Activated CD4-positive, alpha-beta T cell treated with anti-CD3 and anti-CD28 coated beads, Interleukin-2, amount 10 ng/mL, durations not matched to agents 24 days and 14 days (primary cell): ENCODE results near the gene CYP2A13. TPM values are rescaled to one million over a fixed set of nuclear protein-coding genes. Genes with fewer than 3 reads are reported as not detected.
"Not testable (repeated sequence)": the region's sequence is repeated elsewhere in the genome, so short reads cannot be mapped to it uniquely, and the experiment has no call there.

Source experiments
- DNase-seq: peaks from one replicate; pipeline ENCODE4 v3.0.0; 2022
- H3K27ac Mint-ChIP-seq: one replicate; pipeline ENCODE4 v1.8.0; 2022; ENCODE audit warnings: mild to moderate bottlenecking, mixed read lengths
- H3K27me3 Mint-ChIP-seq: one replicate; pipeline ENCODE4 v1.8.0; 2022; ENCODE audit warnings: mixed read lengths
- H3K36me3 Mint-ChIP-seq: one replicate; pipeline ENCODE4 v1.8.0; 2022; ENCODE audit warnings: low read depth, mild to moderate bottlenecking, mixed read lengths
- H3K4me1 Mint-ChIP-seq: one replicate; pipeline ENCODE4 v1.8.0; 2021; ENCODE audit warnings: mixed read lengths
- H3K4me3 Mint-ChIP-seq: one replicate; pipeline ENCODE4 v1.8.0; 2022; ENCODE audit warnings: mild to moderate bottlenecking, moderate library complexity, mixed read lengths
- H3K9me3 Mint-ChIP-seq: one replicate; pipeline ENCODE4 v1.8.0; 2021; ENCODE audit warnings: mixed read lengths
- intact Hi-C: fragments of 100-400 bp; cut with micrococcal nuclease; formaldehyde crosslinking; loops from one replicate; pipeline ENCODE4 v1.15.1; 2023
- total RNA-seq: library from RNA; stranded (reverse); gene quantifications from 2 replicates; pipeline ENCODE4 v1.2.3, GENCODE V29; 2022

Gene CYP2A13, protein sequence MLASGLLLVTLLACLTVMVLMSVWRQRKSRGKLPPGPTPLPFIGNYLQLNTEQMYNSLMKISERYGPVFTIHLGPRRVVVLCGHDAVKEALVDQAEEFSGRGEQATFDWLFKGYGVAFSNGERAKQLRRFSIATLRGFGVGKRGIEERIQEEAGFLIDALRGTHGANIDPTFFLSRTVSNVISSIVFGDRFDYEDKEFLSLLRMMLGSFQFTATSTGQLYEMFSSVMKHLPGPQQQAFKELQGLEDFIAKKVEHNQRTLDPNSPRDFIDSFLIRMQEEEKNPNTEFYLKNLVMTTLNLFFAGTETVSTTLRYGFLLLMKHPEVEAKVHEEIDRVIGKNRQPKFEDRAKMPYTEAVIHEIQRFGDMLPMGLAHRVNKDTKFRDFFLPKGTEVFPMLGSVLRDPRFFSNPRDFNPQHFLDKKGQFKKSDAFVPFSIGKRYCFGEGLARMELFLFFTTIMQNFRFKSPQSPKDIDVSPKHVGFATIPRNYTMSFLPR
- not detected in 2 replicates for total RNA-seq

DNA sequence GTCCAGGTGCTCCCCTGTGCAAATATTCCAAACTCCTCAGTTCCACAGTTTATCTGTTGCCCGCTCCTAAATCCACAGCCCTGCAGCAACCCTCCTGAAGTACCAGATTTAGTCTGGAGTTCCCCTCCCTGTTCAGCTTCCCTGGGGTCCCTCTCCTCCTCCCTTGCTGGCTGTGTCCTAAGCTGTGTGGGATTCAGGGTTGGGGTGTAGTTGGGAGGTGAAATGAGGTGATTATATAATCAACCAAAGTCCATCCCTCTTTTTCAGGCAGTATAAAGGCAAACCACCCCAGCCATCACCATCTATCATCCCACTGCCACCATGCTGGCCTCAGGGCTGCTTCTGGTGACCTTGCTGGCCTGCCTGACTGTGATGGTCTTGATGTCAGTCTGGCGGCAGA is at the start of gene CYP2A13:
Gene CYP2A13, plus strand, starts transcription at position 301 of the 400 bp plus-strand sequence. Its CDS starts 21 bp downstream, at position 322.
- intact Hi-C loops = no loop called here

DNA sequence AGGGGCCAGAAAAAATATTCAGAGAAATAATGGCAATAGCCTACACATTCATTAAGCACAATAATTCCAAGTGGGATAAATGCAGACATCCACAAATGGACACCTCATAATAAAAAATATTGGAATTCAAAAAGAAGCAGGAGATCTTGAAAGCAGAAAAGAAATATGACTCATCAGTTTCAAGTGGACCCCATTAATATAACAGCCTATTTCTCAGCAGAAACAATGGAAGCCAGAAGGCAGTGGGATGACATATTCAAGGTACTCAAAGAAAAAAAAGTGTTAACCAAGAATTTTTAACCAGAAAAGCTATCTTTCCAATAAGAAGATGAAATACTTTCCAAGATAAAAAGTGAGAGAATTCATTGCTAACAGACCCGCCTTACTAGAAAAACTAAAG is 48.4 kb upstream of the CYP2A13 start:
- no peak for DNase-seq
- Mint-ChIP-seq H3K27ac (no peak overlapping the region), H3K9me3 (no peaks in the 10 kb centered on the region), H3K4me3 (no peak overlapping the region), H3K4me1 (no peaks in the 10 kb centered on the region), H3K36me3 (no peaks in the 10 kb centered on the region), H3K27me3 (peaks cover 26% of the 10 kb centered on the region)
- intact Hi-C loops = no loop called here

More for the DNA sequence above, at the start of gene CYP2A13:
- H3K27me3 Mint-ChIP-seq = peaks cover 56% of the 10 kb centered on the region
- H3K4me1 Mint-ChIP-seq = no peaks in the 10 kb centered on the region
- H3K4me3 Mint-ChIP-seq = no peak within 1 kb of the TSS
- no peaks in the 10 kb centered on the region for H3K9me3 Mint-ChIP-seq
- H3K36me3 Mint-ChIP-seq = no peaks in the 10 kb centered on the region
- no peak within 1 kb of the TSS for H3K27ac Mint-ChIP-seq
- no peak for DNase-seq

DNA sequence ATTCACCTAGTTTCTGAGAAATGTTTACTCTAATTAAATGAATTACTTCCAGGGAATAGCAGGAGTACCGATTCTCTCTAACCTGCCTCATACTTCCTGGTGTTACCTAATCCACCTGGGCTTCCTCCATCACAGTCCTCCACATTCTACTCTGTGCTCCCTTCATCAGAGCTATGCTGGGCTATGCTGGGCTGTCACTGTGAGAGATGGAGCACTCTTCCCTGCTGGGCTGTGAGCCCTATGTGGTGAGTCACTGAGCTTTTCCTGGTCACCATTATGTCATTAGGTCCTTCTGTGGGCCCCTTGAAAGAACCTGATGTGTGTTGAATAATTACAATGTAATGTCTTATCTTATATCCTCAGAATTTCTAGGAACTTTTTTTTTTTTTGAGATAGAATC is 43.2 kb upstream of the CYP2A13 start:
- H3K4me1 Mint-ChIP-seq, H3K9me3 Mint-ChIP-seq, H3K27ac Mint-ChIP-seq, H3K36me3 Mint-ChIP-seq, intact Hi-C loops, H3K4me3 Mint-ChIP-seq, DNase-seq: not testable (repeated sequence)
- H3K27me3 Mint-ChIP-seq = peaks cover 13% of the 10 kb centered on the region

DNA sequence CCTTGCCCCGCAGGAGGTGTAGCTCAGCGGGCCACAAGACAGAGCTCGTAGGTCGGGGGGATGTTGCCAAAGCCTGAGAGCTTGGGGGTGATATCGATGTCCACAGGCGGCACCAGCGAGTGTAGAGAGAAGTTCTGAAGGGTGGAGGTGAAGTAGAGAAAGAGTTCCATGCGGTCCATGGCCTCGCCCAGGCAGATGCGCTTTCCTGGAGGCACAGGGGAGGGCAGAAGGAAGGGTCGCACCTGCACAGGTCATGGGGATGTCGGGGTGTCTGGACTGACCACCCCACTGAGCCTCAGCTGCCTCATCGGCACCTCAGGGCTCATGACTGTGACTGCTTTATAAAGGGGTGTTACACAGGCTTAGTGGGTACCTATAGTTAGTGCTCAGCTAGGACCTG is 37.8 kb upstream of the CYP2A13 start:
- H3K4me3 Mint-ChIP-seq = no peak overlapping the region
- H3K9me3 Mint-ChIP-seq = no peaks in the 10 kb centered on the region
- no peak for DNase-seq
- no peaks in the 10 kb centered on the region for H3K4me1 Mint-ChIP-seq
- no peaks in the 10 kb centered on the region for H3K36me3 Mint-ChIP-seq
- no peak overlapping the region for H3K27ac Mint-ChIP-seq
- intact Hi-C loops = no loop called here
- H3K27me3 Mint-ChIP-seq = peaks cover 26% of the 10 kb centered on the region

DNA sequence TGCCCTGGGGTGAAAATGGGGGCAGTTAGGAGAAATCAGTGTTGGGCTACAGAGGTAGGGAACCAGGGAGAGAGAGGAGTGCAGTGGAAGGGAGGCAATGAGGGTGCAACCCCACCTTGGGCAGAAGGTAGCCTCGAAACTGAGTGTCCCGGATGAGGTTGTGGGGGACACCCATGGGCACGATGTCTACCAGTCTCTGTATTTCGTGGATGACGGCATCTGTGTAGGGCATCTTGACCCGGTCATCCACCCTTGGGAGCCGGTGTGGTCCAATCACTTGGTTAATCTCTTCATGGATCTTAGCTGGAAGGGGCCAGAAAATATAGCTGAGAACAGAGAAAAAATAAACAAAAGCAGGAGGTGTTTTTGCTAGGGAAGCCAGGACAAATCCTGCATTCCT is 36.1 kb upstream of the CYP2A13 start:
- H3K4me1 Mint-ChIP-seq, H3K4me3 Mint-ChIP-seq, H3K36me3 Mint-ChIP-seq, DNase-seq, H3K9me3 Mint-ChIP-seq, H3K27ac Mint-ChIP-seq, intact Hi-C loops: not testable (repeated sequence)
- peaks cover 28% of the 10 kb centered on the region for H3K27me3 Mint-ChIP-seq

DNA sequence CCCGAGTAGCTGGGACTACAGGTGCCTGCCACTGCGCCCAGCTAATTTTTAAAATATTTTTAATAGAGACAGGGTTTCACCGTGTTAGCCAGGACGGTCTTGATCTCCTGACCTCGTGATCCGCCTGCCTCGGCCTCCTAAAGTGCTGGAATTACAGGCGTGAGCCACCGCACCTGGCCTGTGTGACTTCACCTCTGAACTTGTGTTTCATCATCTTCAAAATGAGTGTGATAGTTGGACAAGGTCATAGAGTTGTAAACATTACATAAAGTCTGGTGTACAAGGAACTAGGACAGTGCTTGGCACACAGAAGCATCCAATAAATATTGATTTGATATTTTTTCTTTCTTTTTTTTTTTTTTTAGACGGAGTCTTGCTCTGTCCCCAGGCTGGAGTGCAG is 34.9 kb upstream of the CYP2A13 start:
- H3K36me3 Mint-ChIP-seq, H3K4me1 Mint-ChIP-seq, H3K4me3 Mint-ChIP-seq, intact Hi-C loops, DNase-seq, H3K9me3 Mint-ChIP-seq, H3K27ac Mint-ChIP-seq: not testable (repeated sequence)
- peaks cover 25% of the 10 kb centered on the region for H3K27me3 Mint-ChIP-seq

DNA sequence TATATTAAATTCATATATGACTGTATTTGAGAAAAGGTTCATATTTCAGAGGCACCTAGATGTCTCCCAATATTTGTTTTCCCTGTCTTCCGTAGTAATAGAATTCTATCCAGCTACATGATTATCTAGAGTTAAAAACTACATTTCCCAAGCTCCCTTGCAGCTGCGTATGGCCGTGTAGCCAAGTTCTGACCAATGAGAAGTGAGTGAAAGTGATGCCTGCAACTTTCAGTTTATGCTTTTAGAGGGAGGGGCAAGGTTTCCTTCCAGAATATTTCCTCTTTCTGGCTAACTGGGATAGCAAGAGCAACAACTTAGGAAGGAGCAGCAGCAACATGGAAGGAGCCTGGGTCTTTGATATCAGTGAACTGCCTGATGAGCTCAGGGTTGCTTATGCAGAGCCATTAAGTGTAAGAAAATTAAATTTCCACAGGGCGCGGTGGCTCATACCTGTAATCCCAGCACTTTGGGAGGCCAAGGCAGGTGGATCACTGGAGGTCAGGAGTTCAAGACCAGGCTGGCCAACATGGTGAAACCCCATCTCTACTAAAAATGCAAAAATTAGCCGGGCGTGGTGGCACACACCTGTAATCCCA is 23.2 kb upstream of the CYP2A13 start:
- Mint-ChIP-seq H3K27me3 (peaks cover 35% of the 10 kb centered on the region), H3K4me1 (peaks cover 2% of the 10 kb centered on the region), H3K36me3 (no peaks in the 10 kb centered on the region), H3K4me3 (no peak overlapping the region), H3K27ac (no peak overlapping the region), H3K9me3 (no peaks in the 10 kb centered on the region)
- intact Hi-C loops = no loop called here
- DNase-seq = no peak

DNA sequence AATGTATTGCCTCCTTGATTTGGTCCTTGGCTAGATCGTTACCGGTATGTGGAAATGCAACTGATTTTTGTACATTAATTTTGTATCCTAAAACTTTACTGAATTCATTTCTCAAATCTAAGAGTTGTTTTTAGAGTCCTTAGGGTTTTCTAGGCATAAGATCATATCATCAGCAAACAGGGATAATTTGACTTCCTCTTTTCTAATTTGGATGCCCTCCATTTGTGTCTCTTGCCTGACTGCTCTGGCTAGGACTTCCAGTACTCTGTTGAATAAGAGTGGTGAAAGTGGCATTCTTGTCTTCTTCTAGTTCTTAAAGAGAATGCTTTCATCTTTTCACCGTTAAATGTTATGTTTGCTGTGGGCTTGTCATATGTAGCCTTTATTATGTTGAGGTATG is 12.0 kb upstream of the CYP2A13 start:
- no peak overlapping the region for H3K27ac Mint-ChIP-seq
- no peak for DNase-seq
- peaks cover 27% of the 10 kb centered on the region for H3K27me3 Mint-ChIP-seq
- intact Hi-C loops = no loop called here
- no peaks in the 10 kb centered on the region for H3K36me3 Mint-ChIP-seq
- no peak overlapping the region for H3K4me3 Mint-ChIP-seq
- peaks cover 4% of the 10 kb centered on the region for H3K9me3 Mint-ChIP-seq
- H3K4me1 Mint-ChIP-seq = no peaks in the 10 kb centered on the region

DNA sequence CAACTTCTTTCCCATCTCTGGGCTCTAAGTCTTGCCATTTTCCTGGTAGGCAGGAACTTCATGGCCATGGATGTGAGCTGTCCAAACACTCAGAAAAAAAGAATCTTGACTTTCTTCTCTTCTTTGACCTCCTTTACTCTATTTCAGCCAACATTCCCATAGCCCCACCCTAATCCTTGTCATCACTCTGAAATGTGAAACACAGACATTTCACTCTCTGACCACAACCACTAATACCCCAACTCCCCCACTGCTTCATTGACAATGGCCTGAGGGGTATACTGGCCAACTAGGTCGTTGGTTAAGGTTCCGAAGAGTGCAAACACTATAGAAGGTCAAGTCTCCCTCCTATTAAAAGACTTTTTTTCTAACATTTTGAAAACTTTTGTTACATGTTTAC is 4.7 kb upstream of the CYP2A13 start:
- intact Hi-C loops = no loop called here
- Mint-ChIP-seq H3K9me3 (peaks cover 4% of the 10 kb centered on the region), H3K4me1 (no peaks in the 10 kb centered on the region), H3K27me3 (peaks cover 32% of the 10 kb centered on the region), H3K4me3 (no peak overlapping the region), H3K36me3 (no peaks in the 10 kb centered on the region), H3K27ac (no peak overlapping the region)
- no peak for DNase-seq

DNA sequence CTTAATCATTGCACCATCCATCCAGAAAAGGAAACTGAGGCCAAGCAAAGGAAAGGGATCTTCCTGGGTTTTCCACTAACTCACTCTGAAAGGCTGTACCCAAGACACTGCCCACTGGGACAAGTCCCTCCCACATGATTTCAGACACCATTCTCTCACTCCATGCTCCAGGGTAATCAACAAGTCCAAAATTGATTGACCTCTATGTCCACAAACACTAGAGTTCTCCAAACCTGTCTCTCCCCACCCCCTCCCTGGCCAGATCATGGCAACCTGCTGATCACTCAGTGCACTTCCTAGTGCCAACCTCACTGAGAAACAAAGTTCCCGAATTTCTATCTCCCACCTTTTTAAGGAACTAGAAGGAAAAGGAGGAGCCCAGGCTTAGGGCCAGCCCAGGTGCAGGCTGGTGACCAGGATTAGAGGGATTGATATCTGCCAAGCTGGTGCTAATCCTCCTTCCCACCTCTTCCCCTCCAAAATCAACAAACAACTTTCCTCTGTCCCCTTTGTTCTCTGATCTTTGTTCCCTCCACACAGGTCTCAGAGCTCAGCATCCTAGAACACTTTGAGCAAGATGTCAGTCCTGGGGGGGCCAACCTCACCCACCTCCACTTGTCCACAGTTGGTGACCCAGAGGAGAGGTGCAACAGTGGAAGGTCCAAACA is 2.4 kb upstream of the CYP2A13 start:
- Mint-ChIP-seq H3K27me3 (peaks cover 49% of the 10 kb centered on the region), H3K36me3 (no peaks in the 10 kb centered on the region), H3K4me3 (no peak overlapping the region), H3K27ac (peak overlapping the region; percentile 14), H3K4me1 (no peaks in the 10 kb centered on the region), H3K9me3 (no peaks in the 10 kb centered on the region)
- DNase-seq = no peak
- intact Hi-C loops = no loop called here

DNA sequence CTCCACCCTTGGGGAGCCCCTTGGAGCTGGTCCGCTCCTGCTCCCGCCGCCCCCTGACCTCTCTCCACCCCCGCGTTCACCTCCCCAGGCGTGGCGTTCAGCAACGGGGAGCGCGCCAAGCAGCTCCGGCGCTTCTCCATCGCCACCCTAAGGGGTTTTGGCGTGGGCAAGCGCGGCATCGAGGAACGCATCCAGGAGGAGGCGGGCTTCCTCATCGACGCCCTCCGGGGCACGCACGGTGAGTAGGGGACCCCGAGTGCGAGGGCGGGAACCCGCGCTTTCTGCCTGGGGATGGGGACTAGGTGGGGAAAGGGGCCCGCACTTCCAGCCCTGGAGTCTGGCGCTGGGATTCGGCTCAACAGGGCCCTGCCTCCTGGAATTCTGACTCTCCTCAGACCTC is 1.7 kb downstream of the CYP2A13 start:
- Mint-ChIP-seq H3K27me3 (peaks cover 56% of the 10 kb centered on the region), H3K27ac (no peak overlapping the region), H3K4me1 (no peaks in the 10 kb centered on the region), H3K9me3 (no peaks in the 10 kb centered on the region), H3K36me3 (no peaks in the 10 kb centered on the region), H3K4me3 (no peak overlapping the region)
- no peak for DNase-seq
- intact Hi-C loops = no loop called here

DNA sequence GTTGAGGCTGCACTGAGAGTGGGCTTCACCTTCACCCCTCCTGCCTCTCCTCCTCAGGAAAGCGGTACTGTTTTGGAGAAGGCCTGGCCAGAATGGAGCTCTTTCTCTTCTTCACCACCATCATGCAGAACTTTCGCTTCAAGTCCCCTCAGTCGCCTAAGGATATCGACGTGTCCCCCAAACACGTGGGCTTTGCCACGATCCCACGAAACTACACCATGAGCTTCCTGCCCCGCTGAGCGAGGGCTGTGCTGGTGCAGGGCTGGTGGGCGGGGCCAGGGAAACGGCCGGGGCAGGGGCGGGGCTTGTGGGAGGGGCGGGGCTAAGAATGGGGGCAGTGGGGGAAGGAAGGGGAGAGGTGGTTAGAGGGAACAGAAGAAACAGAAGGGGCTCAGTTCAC is 7.5 kb downstream of the CYP2A13 start:
- no peak overlapping the region for H3K4me3 Mint-ChIP-seq
- H3K36me3 Mint-ChIP-seq = no peaks in the 10 kb centered on the region
- H3K4me1 Mint-ChIP-seq = no peaks in the 10 kb centered on the region
- intact Hi-C loops = no loop called here
- peaks cover 5% of the 10 kb centered on the region for H3K9me3 Mint-ChIP-seq
- H3K27me3 Mint-ChIP-seq = peaks cover 24% of the 10 kb centered on the region
- no peak for DNase-seq
- H3K27ac Mint-ChIP-seq = no peak overlapping the region

DNA sequence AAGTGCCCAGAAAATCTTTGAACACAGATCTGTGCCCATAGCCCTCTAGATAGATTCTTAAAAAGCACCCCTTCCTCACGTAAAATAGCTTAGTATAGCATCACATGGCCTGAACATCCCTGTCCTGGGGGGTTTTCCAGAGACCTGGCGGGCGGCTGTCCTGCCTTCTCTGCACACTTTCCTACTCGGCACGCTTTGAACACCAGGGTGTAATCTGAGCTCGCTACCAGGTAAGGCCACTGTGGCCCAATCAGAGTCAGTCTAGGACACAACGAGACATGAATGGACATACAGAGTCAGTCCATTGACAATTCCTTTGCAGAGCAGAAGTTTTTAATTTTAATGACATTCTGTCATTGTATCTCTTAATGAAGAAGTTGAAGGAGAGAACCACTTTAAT is 8.1 kb downstream of the CYP2A13 start:
- peaks cover 20% of the 10 kb centered on the region for H3K27me3 Mint-ChIP-seq
- H3K9me3 Mint-ChIP-seq = peaks cover 5% of the 10 kb centered on the region
- DNase-seq = no peak
- intact Hi-C loops = no loop called here
- no peaks in the 10 kb centered on the region for H3K36me3 Mint-ChIP-seq
- H3K4me3 Mint-ChIP-seq = no peak overlapping the region
- H3K27ac Mint-ChIP-seq = no peak overlapping the region
- no peaks in the 10 kb centered on the region for H3K4me1 Mint-ChIP-seq

DNA sequence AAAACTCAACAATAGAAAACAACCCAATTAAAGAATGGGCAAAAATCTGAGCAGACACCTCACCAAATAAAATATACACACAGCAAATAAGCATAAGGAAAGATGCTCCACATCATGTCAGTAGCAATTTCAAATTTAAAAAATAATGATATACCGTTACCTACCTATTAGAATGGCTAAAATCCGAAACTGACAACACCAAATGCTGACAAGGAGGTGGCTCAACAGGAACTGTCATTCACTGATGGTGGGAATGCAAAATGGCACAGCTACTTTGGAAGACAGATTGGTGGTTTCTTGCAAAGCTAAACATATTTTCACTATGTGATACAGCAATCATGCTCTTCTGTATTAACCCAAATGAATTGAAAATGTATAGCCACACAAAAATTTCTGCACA is 9.1 kb downstream of the CYP2A13 start:
- Mint-ChIP-seq H3K36me3 (no peaks in the 10 kb centered on the region), H3K9me3 (peaks cover 5% of the 10 kb centered on the region), H3K4me1 (no peaks in the 10 kb centered on the region), H3K27ac (no peak overlapping the region), H3K4me3 (no peak overlapping the region), H3K27me3 (peaks cover 16% of the 10 kb centered on the region)
- DNase-seq = no peak
- intact Hi-C loops = no loop called here
